AG10803 (cell line): ENCODE data around the gene OS9.
"Not testable (repeated sequence)": the region's sequence is repeated elsewhere in the genome, so short reads cannot be mapped to it uniquely, and the experiment has no call there.

Source experiments
- DNase-seq: peaks from one replicate; pipeline ENCODE4 v3.0.0; 2010; ENCODE audit warnings: low read depth
- H3K4me3 ChIP-seq: 2 replicates; pipeline ENCODE4 v1.5.1; 2011; ENCODE audit warnings: mild to moderate bottlenecking, low read length, control low read depth
- TF ChIP-seq, protein P1 (sequence below): conservative IDR thresholded peaks from 2 replicates; pipeline ENCODE4 v1.5.1; 2011; ENCODE audit warnings: mild to moderate bottlenecking, low read length, control low read depth, inconsistent platforms

The OS9 gene

DNA sequence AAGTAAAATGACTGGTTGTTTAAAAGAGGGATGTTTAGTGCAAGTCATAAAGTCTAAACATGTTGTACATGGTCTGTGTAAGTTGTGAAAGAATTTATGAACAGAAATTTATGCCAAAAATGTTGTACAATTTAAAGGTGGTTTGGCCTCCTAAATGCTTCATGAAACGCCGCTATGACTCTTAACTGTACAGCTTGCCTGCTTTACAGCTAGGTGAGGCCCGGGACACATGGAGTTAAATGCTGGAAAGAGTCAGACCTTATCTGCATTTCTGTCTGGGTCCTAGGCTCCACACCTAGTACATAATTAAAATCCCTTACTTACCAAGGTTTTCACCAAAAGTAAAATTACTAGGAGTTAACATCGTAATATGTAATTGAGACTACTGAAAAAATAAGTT is 32.6 kb upstream of the OS9 start:
- TF ChIP-seq, protein P1, sequence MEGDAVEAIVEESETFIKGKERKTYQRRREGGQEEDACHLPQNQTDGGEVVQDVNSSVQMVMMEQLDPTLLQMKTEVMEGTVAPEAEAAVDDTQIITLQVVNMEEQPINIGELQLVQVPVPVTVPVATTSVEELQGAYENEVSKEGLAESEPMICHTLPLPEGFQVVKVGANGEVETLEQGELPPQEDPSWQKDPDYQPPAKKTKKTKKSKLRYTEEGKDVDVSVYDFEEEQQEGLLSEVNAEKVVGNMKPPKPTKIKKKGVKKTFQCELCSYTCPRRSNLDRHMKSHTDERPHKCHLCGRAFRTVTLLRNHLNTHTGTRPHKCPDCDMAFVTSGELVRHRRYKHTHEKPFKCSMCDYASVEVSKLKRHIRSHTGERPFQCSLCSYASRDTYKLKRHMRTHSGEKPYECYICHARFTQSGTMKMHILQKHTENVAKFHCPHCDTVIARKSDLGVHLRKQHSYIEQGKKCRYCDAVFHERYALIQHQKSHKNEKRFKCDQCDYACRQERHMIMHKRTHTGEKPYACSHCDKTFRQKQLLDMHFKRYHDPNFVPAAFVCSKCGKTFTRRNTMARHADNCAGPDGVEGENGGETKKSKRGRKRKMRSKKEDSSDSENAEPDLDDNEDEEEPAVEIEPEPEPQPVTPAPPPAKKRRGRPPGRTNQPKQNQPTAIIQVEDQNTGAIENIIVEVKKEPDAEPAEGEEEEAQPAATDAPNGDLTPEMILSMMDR = no peak
- H3K4me3 ChIP-seq = no peak overlapping the region
- DNase-seq = no peak

DNA sequence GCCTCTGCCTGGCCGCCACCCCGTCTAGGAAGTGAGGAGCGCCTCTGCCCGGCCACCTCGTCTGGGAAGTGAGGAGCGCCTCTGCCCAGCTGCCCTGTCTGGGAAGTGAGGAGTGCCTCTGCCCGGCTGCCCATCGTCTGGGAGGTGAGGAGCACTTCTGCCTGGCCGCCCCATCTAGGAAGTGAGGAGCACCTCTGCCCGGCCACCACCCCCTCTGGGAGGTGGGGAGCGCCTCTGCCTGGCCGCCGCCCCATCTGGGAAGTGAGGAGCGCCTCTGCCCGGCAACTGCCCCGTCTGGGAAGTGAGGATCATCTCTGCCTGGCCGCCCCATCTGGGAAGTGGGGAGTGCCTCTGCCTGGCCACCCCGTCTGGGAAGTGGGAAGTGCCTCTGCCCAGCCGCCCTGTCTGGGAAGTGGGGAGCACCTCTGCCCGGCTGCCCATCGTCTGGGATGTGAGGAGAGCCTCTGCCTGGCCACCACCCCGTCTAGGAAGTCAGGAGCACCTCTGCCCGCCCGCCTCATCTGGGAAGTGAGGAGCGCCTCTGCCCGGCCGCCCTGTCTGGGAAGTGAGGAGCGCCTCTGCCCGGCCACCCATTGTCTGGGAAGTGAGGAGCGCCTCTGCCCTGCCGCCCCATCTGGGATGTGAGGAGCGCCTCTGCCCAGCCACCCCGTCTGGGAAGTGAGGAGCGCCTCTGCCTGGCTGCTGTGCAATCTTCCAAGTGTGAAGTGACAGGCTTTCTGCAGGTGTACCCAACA is 28.7 kb upstream of the OS9 start:
- not testable (repeated sequence) for H3K4me3 ChIP-seq, DNase-seq

DNA sequence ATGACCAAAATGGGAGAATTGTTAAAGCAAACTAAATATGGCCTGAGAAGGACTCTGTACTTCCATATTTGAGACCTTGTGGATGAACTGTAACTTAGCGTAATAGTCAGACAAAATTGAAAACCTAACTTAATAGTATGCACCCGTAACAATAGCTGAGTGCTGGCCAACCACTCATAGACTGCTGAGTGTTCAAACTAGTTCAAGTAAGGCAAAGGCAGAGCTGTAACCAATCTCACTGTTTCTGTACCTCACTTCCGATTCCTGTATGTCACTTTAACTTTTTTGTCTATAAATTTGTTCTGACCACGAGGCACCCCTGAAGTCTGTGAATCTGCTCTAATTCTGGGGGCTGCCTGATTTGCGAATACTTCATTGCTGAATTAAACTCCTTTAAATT is 27.0 kb upstream of the OS9 start:
- TF ChIP-seq, protein P1 = no peak
- no peak overlapping the region for H3K4me3 ChIP-seq
- DNase-seq = no peak

DNA sequence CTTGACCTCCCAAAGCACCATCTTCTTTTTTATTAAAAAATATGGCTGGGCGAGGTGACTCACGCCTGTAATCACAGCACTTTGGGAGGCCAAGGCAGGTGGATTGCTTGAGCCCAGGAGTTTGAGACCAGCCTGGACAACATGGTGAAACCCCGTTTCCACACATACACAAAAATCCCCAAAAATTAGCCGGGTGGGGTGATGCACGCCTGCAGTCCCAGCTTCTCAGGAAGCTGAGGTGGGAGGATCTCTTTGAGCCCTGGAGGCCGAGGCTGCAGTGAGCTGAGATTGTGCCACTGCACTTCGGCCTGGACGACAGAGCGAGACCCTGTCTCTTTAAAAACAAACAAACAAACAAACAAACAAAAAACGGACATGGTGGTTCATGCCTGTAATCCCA is 24.2 kb upstream of the OS9 start:
- H3K4me3 ChIP-seq, DNase-seq: not testable (repeated sequence)

DNA sequence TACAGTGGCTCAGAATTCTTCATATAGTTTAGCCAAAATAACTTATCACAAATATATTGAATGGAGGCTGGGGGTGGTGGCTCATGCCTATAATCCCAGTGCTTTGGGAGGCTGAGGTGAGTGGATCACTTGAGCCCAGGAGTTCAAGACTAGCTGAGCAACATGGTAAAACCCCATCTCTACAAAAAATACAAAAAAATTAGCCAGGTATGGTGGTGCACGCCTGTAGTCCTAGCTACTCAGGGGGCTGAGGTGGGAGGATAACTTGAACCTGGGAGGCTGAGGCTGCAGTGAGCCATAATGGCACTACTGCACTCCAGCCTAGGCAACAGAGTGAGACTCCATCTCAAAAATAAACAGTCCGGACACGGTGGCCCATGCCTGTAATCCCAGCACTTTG is 22.1 kb upstream of the OS9 start:
- DNase-seq, H3K4me3 ChIP-seq: not testable (repeated sequence)

DNA sequence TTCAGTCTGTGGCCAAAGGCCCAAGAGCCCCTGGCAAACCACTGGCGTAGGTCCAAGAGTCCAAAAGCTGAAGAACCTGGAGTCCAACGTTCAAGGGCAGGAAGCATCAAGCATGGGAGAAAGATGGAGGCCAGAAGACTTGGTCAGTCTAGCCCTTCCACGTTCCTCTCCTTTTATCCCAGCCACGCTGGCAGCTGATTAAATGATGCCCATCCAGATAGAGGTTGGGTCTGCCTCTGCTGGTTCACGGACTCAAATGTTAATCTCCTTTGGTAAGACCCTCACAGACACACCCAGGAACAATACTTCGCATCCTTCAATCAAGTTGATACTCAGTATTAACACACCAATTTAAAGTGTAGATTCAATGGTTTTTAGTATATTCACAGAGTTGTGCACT is 21.1 kb upstream of the OS9 start:
- DNase-seq = no peak
- TF ChIP-seq, protein P1 = no peak
- H3K4me3 ChIP-seq = no peak overlapping the region

DNA sequence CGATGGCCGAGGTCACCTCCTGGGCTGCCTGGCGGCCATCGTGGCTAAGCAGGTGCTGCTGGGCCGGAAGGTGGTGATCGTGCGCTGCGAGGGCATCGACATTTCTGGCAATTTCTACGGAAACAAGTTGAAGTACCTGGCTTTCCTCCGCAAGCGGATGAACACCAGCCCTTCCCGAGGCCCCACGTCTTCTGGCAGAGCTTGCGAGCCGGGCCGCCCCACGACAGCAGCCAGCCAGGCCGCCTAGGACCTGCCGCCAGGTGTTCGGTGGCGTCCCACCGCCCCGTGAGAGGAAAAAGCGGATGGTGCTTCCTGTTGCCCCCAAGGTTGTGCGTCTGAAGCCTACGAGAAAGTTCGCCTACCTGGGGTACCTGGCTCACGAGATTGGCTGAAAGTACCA is 19.2 kb upstream of the OS9 start:
- no peak for DNase-seq
- TF ChIP-seq, protein P1 = no peak
- no peak overlapping the region for H3K4me3 ChIP-seq

DNA sequence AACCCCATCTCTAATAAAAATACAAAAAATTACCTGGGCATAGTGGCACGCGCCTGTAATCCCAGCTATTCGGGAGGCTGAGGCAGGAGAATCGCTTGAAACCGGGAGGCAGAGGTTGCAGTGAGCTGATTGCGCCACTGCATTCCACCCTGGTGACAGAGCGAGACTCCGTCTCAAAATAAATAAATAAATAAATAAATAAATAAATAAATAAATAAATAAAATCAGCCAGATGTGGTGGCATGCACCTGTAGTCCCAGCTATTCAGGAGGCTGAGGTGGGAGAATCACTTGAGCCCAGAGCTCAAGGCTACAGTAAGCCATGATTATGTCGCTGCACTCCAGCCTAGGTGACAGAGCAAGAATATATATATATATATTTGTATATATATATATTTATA is 16.0 kb upstream of the OS9 start:
- H3K4me3 ChIP-seq, DNase-seq: not testable (repeated sequence)

DNA sequence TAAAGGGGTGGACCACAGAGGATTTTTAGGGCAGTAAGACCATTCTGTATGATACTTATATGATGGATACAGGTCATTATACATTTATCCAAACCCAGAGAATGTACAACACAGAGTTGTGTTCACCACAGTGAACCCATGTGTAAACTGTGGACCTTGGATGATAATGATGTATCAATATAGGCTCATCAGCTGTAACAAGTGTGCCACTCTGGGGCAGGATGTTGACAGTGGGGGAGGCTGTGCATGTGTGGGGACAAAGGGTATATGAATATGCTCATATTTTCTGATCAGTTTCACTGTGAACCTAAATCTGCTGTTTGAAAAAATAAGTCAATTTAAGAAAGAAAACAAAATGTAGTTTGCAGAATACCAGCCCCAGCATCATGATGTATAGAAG is 14.2 kb upstream of the OS9 start:
- no peak for DNase-seq

More for the DNA sequence above, 14.2 kb upstream of the OS9 start:
- no peak overlapping the region for H3K4me3 ChIP-seq
- TF ChIP-seq, protein P1 = no peak
